Measurements from ENCODE around the gene TMEM63C.

GRCh38 chr14:77256694-77257093 lies 75.1 kb downstream of the TMEM63C start:
- no peak for TF ChIP-seq POLR2A (IDR thresholded peaks at IDR 0.05)
- TF ChIP-seq CTCF (IDR thresholded peaks at IDR 0.05), result no peak
